H9 (cell line): ENCODE measurements around the gene ZNF655. TPM values are rescaled to one million over a fixed set of nuclear protein-coding genes. Genes with fewer than 3 reads are reported as not detected.

Experiments
- DNase-seq: peaks from one replicate; pipeline ENCODE4 v3.0.0-alpha.2; 2017
- H2AFZ ChIP-seq: one replicate; pipeline ENCODE4 v1.6.1; 2013; ENCODE audit warnings: mild to moderate bottlenecking, low read length, control low read depth, moderate library complexity
- H2AK5ac ChIP-seq: 2 replicates; pipeline ENCODE4 v1.6.1; 2013; ENCODE audit warnings: low read length, control low read depth, mixed read lengths; ENCODE audit not compliant: insufficient read length
- H2BK120ac ChIP-seq: one replicate; pipeline ENCODE4 v1.6.1; 2013; ENCODE audit warnings: low read depth, mild to moderate bottlenecking, low read length, control low read depth, inconsistent platforms; ENCODE audit not compliant: poor library complexity, severe bottlenecking
- H2BK12ac ChIP-seq: 2 replicates; pipeline ENCODE4 v1.6.1; 2013; ENCODE audit warnings: low read length, control low read depth, mixed read lengths, low read depth; ENCODE audit not compliant: insufficient read length
- H2BK15ac ChIP-seq: 2 replicates; pipeline ENCODE4 v1.6.1; 2013; ENCODE audit warnings: low read depth, low read length, control low read depth
- H2BK20ac ChIP-seq: one replicate; pipeline ENCODE4 v1.6.1; 2013; ENCODE audit warnings: low read depth, mild to moderate bottlenecking, low read length, control low read depth, inconsistent platforms; ENCODE audit not compliant: poor library complexity, severe bottlenecking
- H2BK5ac ChIP-seq: 2 replicates; pipeline ENCODE4 v1.6.1; 2013; ENCODE audit warnings: low read length, control low read depth, mixed read lengths; ENCODE audit not compliant: insufficient read length
- H3K14ac ChIP-seq: 2 replicates; pipeline ENCODE4 v1.6.1; 2013; ENCODE audit warnings: low read length, control low read depth; ENCODE audit not compliant: insufficient read depth
- H3K18ac ChIP-seq: 2 replicates; pipeline ENCODE4 v1.6.1; 2013; ENCODE audit warnings: low read depth, mild to moderate bottlenecking, mixed read lengths, low read length, control low read depth; ENCODE audit not compliant: insufficient read length
- H3K23ac ChIP-seq: 2 replicates; pipeline ENCODE4 v1.6.1; 2013; ENCODE audit warnings: low read length, control low read depth, mixed read lengths, low read depth; ENCODE audit not compliant: insufficient read length
- H3K23me2 ChIP-seq: 2 replicates; pipeline ENCODE4 v1.6.1; 2013; ENCODE audit warnings: low read depth, mild to moderate bottlenecking, mixed read lengths, low read length, control low read depth; ENCODE audit not compliant: insufficient read length, poor library complexity, severe bottlenecking
- H3K27ac ChIP-seq: 2 replicates; pipeline ENCODE4 v1.5.1; 2013; ENCODE audit warnings: low read length, control low read depth, mixed read lengths, low read depth; ENCODE audit not compliant: insufficient read length
- H3K27me3 ChIP-seq: 2 replicates; pipeline ENCODE4 v1.6.1; 2013; ENCODE audit warnings: low read length, control low read depth, inconsistent platforms; ENCODE audit not compliant: insufficient read depth
- H3K4ac ChIP-seq: 2 replicates; pipeline ENCODE4 v1.6.1; 2013; ENCODE audit warnings: low read depth, mild to moderate bottlenecking, control low read depth, inconsistent platforms, low read length, moderate library complexity
- H3K4me1 ChIP-seq: 2 replicates; pipeline ENCODE4 v1.6.1; 2013; ENCODE audit warnings: low read length, control low read depth, inconsistent platforms; ENCODE audit not compliant: insufficient read depth
- H3K4me2 ChIP-seq: 2 replicates; pipeline ENCODE4 v1.6.1; 2013; ENCODE audit warnings: low read length, control low read depth, mixed read lengths; ENCODE audit not compliant: insufficient read length, insufficient read depth
- H3K56ac ChIP-seq: 2 replicates; pipeline ENCODE4 v1.6.1; 2013; ENCODE audit warnings: low read depth, mild to moderate bottlenecking, mixed read lengths, low read length, control low read depth; ENCODE audit not compliant: insufficient read length
- H3K79me1 ChIP-seq: 2 replicates; pipeline ENCODE4 v1.6.1; 2013; ENCODE audit warnings: low read depth, mild to moderate bottlenecking, moderate library complexity, low read length, control low read depth, inconsistent platforms; ENCODE audit not compliant: insufficient read depth, poor library complexity, severe bottlenecking
- H3K79me2 ChIP-seq: 2 replicates; pipeline ENCODE4 v1.6.1; 2013; ENCODE audit warnings: low read length, control low read depth, inconsistent platforms; ENCODE audit not compliant: insufficient read depth
- H3K9ac ChIP-seq: 2 replicates; pipeline ENCODE4 v1.6.1; 2013; ENCODE audit warnings: low read length, control low read depth, mixed read lengths; ENCODE audit not compliant: insufficient read length; ENCODE audit errors: extremely low read depth
- H3K9me3 ChIP-seq: one replicate; pipeline ENCODE4 v1.6.1; 2013; ENCODE audit warnings: low read depth, low read length, inconsistent platforms; ENCODE audit not compliant: control insufficient read depth
- H3T11ph ChIP-seq: one replicate; pipeline ENCODE4 v1.6.1; 2013; ENCODE audit warnings: mild to moderate bottlenecking, low read length, control low read depth, inconsistent platforms
- H4K20me1 ChIP-seq: one replicate; pipeline ENCODE4 v1.6.1; 2013; ENCODE audit not compliant: control insufficient read depth, insufficient read length, insufficient read depth
- H4K5ac ChIP-seq: 2 replicates; pipeline ENCODE4 v1.6.1; 2013; ENCODE audit warnings: low read depth, mild to moderate bottlenecking, mixed read lengths, low read length, control low read depth; ENCODE audit not compliant: insufficient read length
- H4K8ac ChIP-seq: replicated peaks from 2 replicates; pipeline ENCODE4 v1.6.1; 2013; ENCODE audit warnings: low read length, control low read depth, mixed read lengths, low read depth; ENCODE audit not compliant: insufficient read length
- H4K91ac ChIP-seq: 2 replicates; pipeline ENCODE4 v1.6.1; 2013; ENCODE audit warnings: low read depth, mild to moderate bottlenecking, moderate library complexity, mixed read lengths, low read length, control low read depth; ENCODE audit not compliant: insufficient read length
- H3K27ac Mint-ChIP-seq, 3 experiments: 2 replicates in 2 of 3; 3 replicates in 1 of 3; pipeline ENCODE4 v1.8.0; 2020 to 2021; ENCODE audit warnings: mixed read lengths in 3 of 3, mild to moderate bottlenecking in 1 of 3, moderate library complexity in 1 of 3
- H3K27me3 Mint-ChIP-seq: 2 replicates; pipeline ENCODE4 v1.8.0; 2021; ENCODE audit warnings: low read depth, mild to moderate bottlenecking, moderate library complexity, mixed read lengths
- H3K36me3 Mint-ChIP-seq, 3 experiments: 2 replicates in 2 of 3; 3 replicates in 1 of 3; pipeline ENCODE4 v1.8.0; 2020 to 2021; ENCODE audit warnings: low read depth in 3 of 3, mixed read lengths in 3 of 3; ENCODE audit not compliant: insufficient read depth in 1 of 3
- H3K4me1 Mint-ChIP-seq, 2 experiments: 2 replicates each; pipeline ENCODE4 v1.8.0; 2020; ENCODE audit warnings: mixed read lengths in 2 of 2
- H3K4me3 Mint-ChIP-seq, 2 experiments: 2 replicates in 1 of 2; 3 replicates in 1 of 2; pipeline ENCODE4 v1.8.0; 2020 to 2021; ENCODE audit warnings: mild to moderate bottlenecking in 2 of 2, mixed read lengths in 2 of 2, moderate library complexity in 1 of 2
- H3K9me3 Mint-ChIP-seq, 2 experiments: 2 replicates in 1 of 2; 3 replicates in 1 of 2; pipeline ENCODE4 v1.8.0; 2020; ENCODE audit warnings: mild to moderate bottlenecking in 2 of 2, mixed read lengths in 2 of 2, moderate library complexity in 1 of 2
- WGBS: extraction: QIAGEN DNeasy Blood & Tissue Kit; methylation state at CpG from one replicate; pipeline ENCODE4 v1.1.7; 2013; ENCODE audit warnings: missing lambda C conversion rate, low lambda C conversion rate, mixed read lengths; ENCODE audit not compliant: insufficient read length; ENCODE audit errors: extremely low coverage; 5-methylcytosine and 5-hydroxymethylcytosine counted together
- total RNA-seq: library from RNA; stranded (reverse); gene quantifications from 2 replicates; pipeline ENCODE4 v1.2.1, GENCODE V29; 2021
- TF ChIP-seq, protein P1 (sequence below): fragments of 200-600 bp; sonication (generic); conservative IDR thresholded peaks from 3 replicates; pipeline ENCODE4 v1.8.0; 2021; ENCODE audit warnings: antibody characterized with exemption, mild to moderate bottlenecking

ZNF655 gene
- total RNA-seq, 1 experiment from 2014 or later, result 49.2 TPM

DNA sequence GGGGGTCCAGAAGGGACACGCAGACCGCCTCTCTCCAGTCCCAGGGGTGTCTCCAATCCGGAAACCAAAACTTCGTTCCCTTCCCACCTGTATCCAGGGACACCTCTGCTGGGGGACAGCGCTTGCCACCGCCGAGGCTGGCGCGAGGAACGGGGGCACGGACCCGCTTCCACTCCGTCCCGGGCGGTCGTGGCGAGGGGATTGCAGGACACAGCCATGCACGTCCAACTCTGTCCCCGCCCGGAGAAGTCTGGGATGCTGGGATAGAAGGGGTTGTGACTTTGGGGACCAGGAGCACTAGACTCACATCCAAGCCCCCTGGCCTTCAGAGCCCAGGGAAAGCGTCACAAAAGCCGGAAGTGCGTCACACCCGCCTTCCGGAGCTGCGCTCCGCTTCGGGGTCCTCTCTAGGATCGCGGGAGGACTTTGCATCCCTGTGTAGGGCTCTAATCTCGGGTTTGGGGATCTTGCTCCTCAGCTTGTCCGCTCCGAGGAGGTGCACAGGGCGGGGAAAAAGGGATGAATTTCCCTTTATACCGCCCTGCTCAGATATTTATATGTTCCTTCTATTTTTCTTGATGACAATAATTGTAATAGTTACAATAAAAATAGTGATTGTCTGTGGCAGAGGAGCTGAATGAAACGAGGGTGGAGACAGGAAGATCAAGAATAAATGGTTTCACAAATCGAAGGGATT, 6.5 kb upstream of the ZNF655 start, which contains the start of gene FAM200A:
FAM200A (minus strand) TSS at position 348 of the 697 bp plus-strand sequence. CDS start 3,707 bp downstream, outside the sequence.
- Mint-ChIP-seq H3K27me3 (no peaks in the 10 kb centered on the region), H3K36me3 (peaks cover 27 to 32% (median 29%) of the 10 kb centered on the region in 3 experiments), H3K4me3 (peak within 1 kb of the TSS; percentile 87 to 91), H3K4me1 (peaks cover 9 to 14% of the 10 kb centered on the region in 2 experiments; a peak in 3 of 4 replicates), H3K27ac (peak within 1 kb of the TSS; percentile 92 to 96 (median 94); a peak in 5 of 7 replicates), H3K9me3 (peaks cover 19 to 22% of the 10 kb centered on the region in 2 experiments; a peak in 4 of 5 replicates)
- no peak within 1 kb of the TSS for H2BK120ac ChIP-seq
- H4K5ac ChIP-seq, result no peak within 1 kb of the TSS
- peak within 1 kb of the TSS; percentile 90 for H3K14ac ChIP-seq
- peak within 1 kb of the TSS; percentile 43 for H2AFZ ChIP-seq
- no peak within 1 kb of the TSS for H2BK12ac ChIP-seq
- no peak within 1 kb of the TSS for H2BK5ac ChIP-seq
- H3K27ac ChIP-seq, result no peak within 1 kb of the TSS
- H4K91ac ChIP-seq, result no peak within 1 kb of the TSS
- peak within 1 kb of the TSS; percentile 85 for H3K4me2 ChIP-seq
- H3K79me1 ChIP-seq, result no peaks in the 10 kb centered on the region
- TF ChIP-seq, protein P1, sequence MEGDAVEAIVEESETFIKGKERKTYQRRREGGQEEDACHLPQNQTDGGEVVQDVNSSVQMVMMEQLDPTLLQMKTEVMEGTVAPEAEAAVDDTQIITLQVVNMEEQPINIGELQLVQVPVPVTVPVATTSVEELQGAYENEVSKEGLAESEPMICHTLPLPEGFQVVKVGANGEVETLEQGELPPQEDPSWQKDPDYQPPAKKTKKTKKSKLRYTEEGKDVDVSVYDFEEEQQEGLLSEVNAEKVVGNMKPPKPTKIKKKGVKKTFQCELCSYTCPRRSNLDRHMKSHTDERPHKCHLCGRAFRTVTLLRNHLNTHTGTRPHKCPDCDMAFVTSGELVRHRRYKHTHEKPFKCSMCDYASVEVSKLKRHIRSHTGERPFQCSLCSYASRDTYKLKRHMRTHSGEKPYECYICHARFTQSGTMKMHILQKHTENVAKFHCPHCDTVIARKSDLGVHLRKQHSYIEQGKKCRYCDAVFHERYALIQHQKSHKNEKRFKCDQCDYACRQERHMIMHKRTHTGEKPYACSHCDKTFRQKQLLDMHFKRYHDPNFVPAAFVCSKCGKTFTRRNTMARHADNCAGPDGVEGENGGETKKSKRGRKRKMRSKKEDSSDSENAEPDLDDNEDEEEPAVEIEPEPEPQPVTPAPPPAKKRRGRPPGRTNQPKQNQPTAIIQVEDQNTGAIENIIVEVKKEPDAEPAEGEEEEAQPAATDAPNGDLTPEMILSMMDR, result no peak
- H3K56ac ChIP-seq, result no peak within 1 kb of the TSS
- DNase-seq, result peak; percentile 92
- WGBS, result no CpG with 5 or more reads among the region's 37 CpGs
- H4K8ac ChIP-seq, result no peak within 1 kb of the TSS
- H3K4me1 ChIP-seq, result no peaks in the 10 kb centered on the region
- peak within 1 kb of the TSS; percentile 69 for H3K18ac ChIP-seq
- H3K9ac ChIP-seq, result peak within 1 kb of the TSS; percentile 92
- H3K23ac ChIP-seq, result no peak within 1 kb of the TSS
- no peak within 1 kb of the TSS for H2BK15ac ChIP-seq
- H2BK20ac ChIP-seq, result no peak within 1 kb of the TSS
- no peak within 1 kb of the TSS for H3T11ph ChIP-seq
- H3K4ac ChIP-seq, result no peak within 1 kb of the TSS
- no peaks in the 10 kb centered on the region for H3K79me2 ChIP-seq
- no peaks in the 10 kb centered on the region for H3K9me3 ChIP-seq
- peaks cover 5% of the 10 kb centered on the region for H3K23me2 ChIP-seq
- H2AK5ac ChIP-seq, result no peak within 1 kb of the TSS
- no peaks in the 10 kb centered on the region for H4K20me1 ChIP-seq
- no peaks in the 10 kb centered on the region for H3K27me3 ChIP-seq
